ENCODE results near the gene SSNA1. TPM values are rescaled to one million over a fixed set of nuclear protein-coding genes. Genes with fewer than 3 reads are reported as not detected.

Gene SSNA1
- total and polyA plus RNA-seq, 9 of the 15 experiments (the other 6 are each of a cell fraction or from before 2014, with no cell fraction given) = 1.9 to 130 (median 57.1) TPM

DNA sequence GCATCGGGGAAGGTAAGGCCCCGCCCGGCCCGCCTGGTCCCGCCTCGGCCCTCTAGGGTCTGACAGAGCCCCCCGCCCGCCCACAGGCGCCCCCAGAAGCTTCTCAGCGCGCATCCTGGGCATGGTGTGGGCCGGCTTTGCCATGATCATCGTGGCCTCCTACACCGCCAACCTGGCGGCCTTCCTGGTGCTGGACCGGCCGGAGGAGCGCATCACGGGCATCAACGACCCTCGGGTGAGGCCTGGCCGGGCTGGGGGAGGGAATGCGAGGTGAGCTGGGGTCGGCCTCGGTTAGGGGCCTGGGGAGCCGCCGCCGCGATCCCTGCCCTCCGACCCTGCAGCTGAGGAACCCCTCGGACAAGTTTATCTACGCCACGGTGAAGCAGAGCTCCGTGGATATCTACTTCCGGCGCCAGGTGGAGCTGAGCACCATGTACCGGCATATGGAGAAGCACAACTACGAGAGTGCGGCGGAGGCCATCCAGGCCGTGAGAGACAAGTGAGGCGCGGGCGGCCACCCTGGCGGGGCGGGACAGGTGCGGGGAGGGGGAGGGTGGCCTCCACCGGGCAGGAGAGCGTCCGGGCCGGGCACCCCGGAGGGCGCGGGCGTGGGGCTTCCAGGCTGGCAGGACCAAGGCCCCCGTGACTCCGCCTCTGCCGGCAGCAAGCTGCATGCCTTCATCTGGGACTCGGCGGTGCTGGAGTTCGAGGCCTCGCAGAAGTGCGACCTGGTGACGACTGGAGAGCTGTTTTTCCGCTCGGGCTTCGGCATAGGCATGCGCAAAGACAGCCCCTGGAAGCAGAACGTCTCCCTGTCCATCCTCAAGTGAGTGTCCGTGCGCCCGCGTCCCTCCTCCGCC lies 25.7 kb upstream of the SSNA1 start:
- Histone ChIP-seq H3K9ac (ENCODE audit: insufficient read depth in 1 of 2, low read depth in 2 of 2, low read length in 2 of 2) (peak overlapping the region in 1 of 2 experiments; percentile 83; a peak in 2 of 4 replicates), H3K27ac (ENCODE audit: extremely low read depth, low read depth, low read length) (no peak overlapping the region), H3K27me3 (ENCODE audit: control insufficient read depth in 2 of 2, insufficient read depth in 2 of 2, low read length in 2 of 2) (peaks cover 15 to 29% of the 10 kb centered on the region in 2 experiments; a peak in 4 of 5 replicates), H3K4me1 (replicated peaks in 1 of 2; ENCODE audit: control insufficient read depth in 2 of 2, insufficient read depth in 2 of 2, low read length in 2 of 2) (peaks cover 12 to 97% of the 10 kb centered on the region in 2 experiments; a peak in 4 of 5 replicates), H2AFZ (ENCODE audit: low read depth, low read length) (peak overlapping the region; percentile 72), H3K36me3 (ENCODE audit: control insufficient read depth, insufficient read depth, low read length) (no peaks in the 10 kb centered on the region), H3K9me3 (replicated peaks; ENCODE audit: control insufficient read depth, insufficient read depth, low read depth, low read length) (no peaks in the 10 kb centered on the region), H3K79me2 (ENCODE audit: control insufficient read depth, insufficient read depth, low read length) (no peaks in the 10 kb centered on the region), H3K9me1 (ENCODE audit: control insufficient read depth, insufficient read depth, low read length) (no peaks in the 10 kb centered on the region), H3K4me2 (ENCODE audit: insufficient read depth, low read length) (peak overlapping the region; percentile 63; the same call in 1 of the 2 replicates), H4K20me1 (replicated peaks; ENCODE audit: control insufficient read depth, insufficient read depth, low read length) (peaks cover 5% of the 10 kb centered on the region; the same call in 1 of the 2 replicates), H3K4me3 (0 out of 2 replicates have a peak overlapping the region, but pooled peaks have one; percentile 10)
- 44% methylated on average over 27 of the region's 74 CpGs for WGBS (ENCODE audit: insufficient coverage, low coverage, missing lambda C conversion rate)
- ATAC-seq (peak; percentile 32), FAIRE-seq (no peak), DNase-seq (ENCODE audit: extremely low read depth in 1 of 4, low spot score in 3 of 4) (peak in 2 of 4 experiments; percentile 13 to 42)
- no TSS peak for BruUV-seq (replicated peaks)
- in situ Hi-C loops (cut with MboI) (no loop called here), intact Hi-C loops (cut with micrococcal nuclease) (no loop called here)
- ChIA-PET POLR2A (interaction anchor here (0.8 to 1.0 kb wide), 2 partner anchors 10 to 14 kb away, joined by 3 to 4 read pairs; partner anchors contain the start of gene TMEM210), CTCF (ENCODE audit: low intra/inter-chr PET ratio) (no interaction called here)
- TF ChIP-seq STAT5B (CRISPR knock-in tag; IDR thresholded peaks at IDR 0.05) (no peak), NRF1 (conservative IDR thresholded peaks at IDR 0.05 in 1 of 2, IDR thresholded peaks at IDR 0.05 in 1 of 2) (peak; percentile 82 to 86), NFE2 (IDR thresholded peaks at IDR 0.05; ENCODE audit: low read depth) (no peak), DPF2 (IDR thresholded peaks at IDR 0.05) (no peak), HDAC8 (tag; IDR thresholded peaks at IDR 0.05) (no peak), E2F6 (IDR thresholded peaks at IDR 0.05; ENCODE audit: borderline replicate concordance in 1 of 2, extremely low read depth in 1 of 2, insufficient read depth in 1 of 2, insufficient read length in 1 of 2, low read depth in 1 of 2, low read length in 1 of 2, poor library complexity in 1 of 2, severe bottlenecking in 1 of 2) (peak; percentile 28 to 32), HDGF (IDR thresholded peaks at IDR 0.05) (no peak), PHF21A (IDR thresholded peaks at IDR 0.05; ENCODE audit: borderline replicate concordance, low read depth) (no peak), JUN (IDR thresholded peaks at IDR 0.05; ENCODE audit: borderline replicate concordance, low read depth, low read length) (no peak), JUN (CRISPR knock-in tag; IDR thresholded peaks at IDR 0.05; ENCODE audit: borderline replicate concordance) (no peak), NKRF (IDR thresholded peaks at IDR 0.05; ENCODE audit: borderline replicate concordance) (no peak), L3MBTL2 (IDR thresholded peaks at IDR 0.05) (peak; percentile 61; the same call in 1 of the 2 replicates), NFYB (IDR thresholded peaks at IDR 0.05; ENCODE audit: extremely low read depth, insufficient read length) (no peak)
- TF ChIP-seq, protein P1, sequence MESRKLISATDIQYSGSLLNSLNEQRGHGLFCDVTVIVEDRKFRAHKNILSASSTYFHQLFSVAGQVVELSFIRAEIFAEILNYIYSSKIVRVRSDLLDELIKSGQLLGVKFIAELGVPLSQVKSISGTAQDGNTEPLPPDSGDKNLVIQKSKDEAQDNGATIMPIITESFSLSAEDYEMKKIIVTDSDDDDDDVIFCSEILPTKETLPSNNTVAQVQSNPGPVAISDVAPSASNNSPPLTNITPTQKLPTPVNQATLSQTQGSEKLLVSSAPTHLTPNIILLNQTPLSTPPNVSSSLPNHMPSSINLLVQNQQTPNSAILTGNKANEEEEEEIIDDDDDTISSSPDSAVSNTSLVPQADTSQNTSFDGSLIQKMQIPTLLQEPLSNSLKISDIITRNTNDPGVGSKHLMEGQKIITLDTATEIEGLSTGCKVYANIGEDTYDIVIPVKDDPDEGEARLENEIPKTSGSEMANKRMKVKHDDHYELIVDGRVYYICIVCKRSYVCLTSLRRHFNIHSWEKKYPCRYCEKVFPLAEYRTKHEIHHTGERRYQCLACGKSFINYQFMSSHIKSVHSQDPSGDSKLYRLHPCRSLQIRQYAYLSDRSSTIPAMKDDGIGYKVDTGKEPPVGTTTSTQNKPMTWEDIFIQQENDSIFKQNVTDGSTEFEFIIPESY (CRISPR knock-in tag; IDR thresholded peaks at IDR 0.05) = peak; percentile 54; the same call in 1 of the 2 replicates
